ENCODE data around the gene DUOXA2.

DNA sequence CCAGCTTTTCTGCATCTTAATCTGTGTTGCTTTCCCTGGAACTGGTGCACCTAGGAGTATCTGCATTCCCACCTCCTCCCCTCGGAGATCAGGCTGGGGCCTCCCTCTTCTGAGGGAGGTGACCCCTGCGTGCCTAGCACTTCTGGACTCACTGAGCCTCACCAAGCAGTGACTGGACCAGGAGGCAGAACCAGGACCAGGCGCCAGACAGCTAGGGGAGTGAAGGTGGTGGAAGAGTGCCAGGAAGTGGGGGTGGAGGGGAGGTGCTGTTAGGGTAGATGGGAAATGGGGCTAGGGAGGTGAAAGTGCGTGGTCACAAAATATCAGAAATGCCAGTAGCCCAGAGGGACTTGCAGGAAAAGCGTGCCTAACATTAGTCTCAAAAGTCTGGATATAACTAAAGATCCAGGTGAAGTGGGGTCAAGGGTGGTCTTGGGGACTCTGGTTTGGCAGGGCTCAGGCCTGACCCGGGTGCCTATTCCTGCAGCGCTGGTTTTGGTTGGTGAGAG, 1.2 kb downstream of the DUOXA2 start:
- TF ChIP-seq IRF2 (CRISPR knock-in tag; IDR thresholded peaks at IDR 0.05; ENCODE audit: borderline replicate concordance, low read depth) = no peak
- TF ChIP-seq, protein P1, sequence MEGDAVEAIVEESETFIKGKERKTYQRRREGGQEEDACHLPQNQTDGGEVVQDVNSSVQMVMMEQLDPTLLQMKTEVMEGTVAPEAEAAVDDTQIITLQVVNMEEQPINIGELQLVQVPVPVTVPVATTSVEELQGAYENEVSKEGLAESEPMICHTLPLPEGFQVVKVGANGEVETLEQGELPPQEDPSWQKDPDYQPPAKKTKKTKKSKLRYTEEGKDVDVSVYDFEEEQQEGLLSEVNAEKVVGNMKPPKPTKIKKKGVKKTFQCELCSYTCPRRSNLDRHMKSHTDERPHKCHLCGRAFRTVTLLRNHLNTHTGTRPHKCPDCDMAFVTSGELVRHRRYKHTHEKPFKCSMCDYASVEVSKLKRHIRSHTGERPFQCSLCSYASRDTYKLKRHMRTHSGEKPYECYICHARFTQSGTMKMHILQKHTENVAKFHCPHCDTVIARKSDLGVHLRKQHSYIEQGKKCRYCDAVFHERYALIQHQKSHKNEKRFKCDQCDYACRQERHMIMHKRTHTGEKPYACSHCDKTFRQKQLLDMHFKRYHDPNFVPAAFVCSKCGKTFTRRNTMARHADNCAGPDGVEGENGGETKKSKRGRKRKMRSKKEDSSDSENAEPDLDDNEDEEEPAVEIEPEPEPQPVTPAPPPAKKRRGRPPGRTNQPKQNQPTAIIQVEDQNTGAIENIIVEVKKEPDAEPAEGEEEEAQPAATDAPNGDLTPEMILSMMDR (IDR thresholded peaks at IDR 0.05) = no peak
- TF ChIP-seq NFE2L1 (CRISPR knock-in tag; IDR thresholded peaks at IDR 0.05) = no peak
- no peak for TF ChIP-seq SMAD3 (CRISPR knock-in tag; IDR thresholded peaks at IDR 0.05; ENCODE audit: borderline replicate concordance)
- TF ChIP-seq, protein P2, sequence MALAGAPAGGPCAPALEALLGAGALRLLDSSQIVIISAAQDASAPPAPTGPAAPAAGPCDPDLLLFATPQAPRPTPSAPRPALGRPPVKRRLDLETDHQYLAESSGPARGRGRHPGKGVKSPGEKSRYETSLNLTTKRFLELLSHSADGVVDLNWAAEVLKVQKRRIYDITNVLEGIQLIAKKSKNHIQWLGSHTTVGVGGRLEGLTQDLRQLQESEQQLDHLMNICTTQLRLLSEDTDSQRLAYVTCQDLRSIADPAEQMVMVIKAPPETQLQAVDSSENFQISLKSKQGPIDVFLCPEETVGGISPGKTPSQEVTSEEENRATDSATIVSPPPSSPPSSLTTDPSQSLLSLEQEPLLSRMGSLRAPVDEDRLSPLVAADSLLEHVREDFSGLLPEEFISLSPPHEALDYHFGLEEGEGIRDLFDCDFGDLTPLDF (CRISPR knock-in tag; IDR thresholded peaks at IDR 0.05) = no peak
- TF ChIP-seq, protein P3, sequence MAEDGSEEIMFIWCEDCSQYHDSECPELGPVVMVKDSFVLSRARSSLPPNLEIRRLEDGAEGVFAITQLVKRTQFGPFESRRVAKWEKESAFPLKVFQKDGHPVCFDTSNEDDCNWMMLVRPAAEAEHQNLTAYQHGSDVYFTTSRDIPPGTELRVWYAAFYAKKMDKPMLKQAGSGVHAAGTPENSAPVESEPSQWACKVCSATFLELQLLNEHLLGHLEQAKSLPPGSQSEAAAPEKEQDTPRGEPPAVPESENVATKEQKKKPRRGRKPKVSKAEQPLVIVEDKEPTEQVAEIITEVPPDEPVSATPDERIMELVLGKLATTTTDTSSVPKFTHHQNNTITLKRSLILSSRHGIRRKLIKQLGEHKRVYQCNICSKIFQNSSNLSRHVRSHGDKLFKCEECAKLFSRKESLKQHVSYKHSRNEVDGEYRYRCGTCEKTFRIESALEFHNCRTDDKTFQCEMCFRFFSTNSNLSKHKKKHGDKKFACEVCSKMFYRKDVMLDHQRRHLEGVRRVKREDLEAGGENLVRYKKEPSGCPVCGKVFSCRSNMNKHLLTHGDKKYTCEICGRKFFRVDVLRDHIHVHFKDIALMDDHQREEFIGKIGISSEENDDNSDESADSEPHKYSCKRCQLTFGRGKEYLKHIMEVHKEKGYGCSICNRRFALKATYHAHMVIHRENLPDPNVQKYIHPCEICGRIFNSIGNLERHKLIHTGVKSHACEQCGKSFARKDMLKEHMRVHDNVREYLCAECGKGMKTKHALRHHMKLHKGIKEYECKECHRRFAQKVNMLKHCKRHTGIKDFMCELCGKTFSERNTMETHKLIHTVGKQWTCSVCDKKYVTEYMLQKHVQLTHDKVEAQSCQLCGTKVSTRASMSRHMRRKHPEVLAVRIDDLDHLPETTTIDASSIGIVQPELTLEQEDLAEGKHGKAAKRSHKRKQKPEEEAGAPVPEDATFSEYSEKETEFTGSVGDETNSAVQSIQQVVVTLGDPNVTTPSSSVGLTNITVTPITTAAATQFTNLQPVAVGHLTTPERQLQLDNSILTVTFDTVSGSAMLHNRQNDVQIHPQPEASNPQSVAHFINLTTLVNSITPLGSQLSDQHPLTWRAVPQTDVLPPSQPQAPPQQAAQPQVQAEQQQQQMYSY (CRISPR knock-in tag; IDR thresholded peaks at IDR 0.05) = no peak
- TF ChIP-seq, protein P4, sequence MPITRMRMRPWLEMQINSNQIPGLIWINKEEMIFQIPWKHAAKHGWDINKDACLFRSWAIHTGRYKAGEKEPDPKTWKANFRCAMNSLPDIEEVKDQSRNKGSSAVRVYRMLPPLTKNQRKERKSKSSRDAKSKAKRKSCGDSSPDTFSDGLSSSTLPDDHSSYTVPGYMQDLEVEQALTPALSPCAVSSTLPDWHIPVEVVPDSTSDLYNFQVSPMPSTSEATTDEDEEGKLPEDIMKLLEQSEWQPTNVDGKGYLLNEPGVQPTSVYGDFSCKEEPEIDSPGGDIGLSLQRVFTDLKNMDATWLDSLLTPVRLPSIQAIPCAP (CRISPR knock-in tag; IDR thresholded peaks at IDR 0.05) = no peak
- TF ChIP-seq, protein P5, sequence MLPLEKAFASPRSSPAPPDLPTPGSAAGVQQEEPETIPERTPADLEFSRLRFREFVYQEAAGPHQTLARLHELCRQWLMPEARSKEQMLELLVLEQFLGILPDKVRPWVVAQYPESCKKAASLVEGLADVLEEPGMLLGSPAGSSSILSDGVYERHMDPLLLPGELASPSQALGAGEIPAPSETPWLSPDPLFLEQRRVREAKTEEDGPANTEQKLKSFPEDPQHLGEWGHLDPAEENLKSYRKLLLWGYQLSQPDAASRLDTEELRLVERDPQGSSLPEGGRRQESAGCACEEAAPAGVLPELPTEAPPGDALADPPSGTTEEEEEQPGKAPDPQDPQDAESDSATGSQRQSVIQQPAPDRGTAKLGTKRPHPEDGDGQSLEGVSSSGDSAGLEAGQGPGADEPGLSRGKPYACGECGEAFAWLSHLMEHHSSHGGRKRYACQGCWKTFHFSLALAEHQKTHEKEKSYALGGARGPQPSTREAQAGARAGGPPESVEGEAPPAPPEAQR (CRISPR knock-in tag; IDR thresholded peaks at IDR 0.05) = no peak
- no peak for TF ChIP-seq JAZF1 (CRISPR knock-in tag; IDR thresholded peaks at IDR 0.05)
- TF ChIP-seq, protein P6, sequence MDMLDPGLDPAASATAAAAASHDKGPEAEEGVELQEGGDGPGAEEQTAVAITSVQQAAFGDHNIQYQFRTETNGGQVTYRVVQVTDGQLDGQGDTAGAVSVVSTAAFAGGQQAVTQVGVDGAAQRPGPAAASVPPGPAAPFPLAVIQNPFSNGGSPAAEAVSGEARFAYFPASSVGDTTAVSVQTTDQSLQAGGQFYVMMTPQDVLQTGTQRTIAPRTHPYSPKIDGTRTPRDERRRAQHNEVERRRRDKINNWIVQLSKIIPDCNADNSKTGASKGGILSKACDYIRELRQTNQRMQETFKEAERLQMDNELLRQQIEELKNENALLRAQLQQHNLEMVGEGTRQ (CRISPR knock-in tag; IDR thresholded peaks at IDR 0.05) = no peak
- no peak for TF ChIP-seq ZBTB21 (CRISPR knock-in tag; IDR thresholded peaks at IDR 0.05; ENCODE audit: borderline replicate concordance)
- TF ChIP-seq ETV6 (CRISPR knock-in tag; IDR thresholded peaks at IDR 0.05) = no peak
